Suprapubic skin (tissue), 4 donors: ENCODE results near the gene CIAO1. TPM values are rescaled to one million over a fixed set of nuclear protein-coding genes. Genes with fewer than 3 reads are reported as not detected.

Source experiments
- DNase-seq, 2 donors: peaks; one replicate each; pipeline ENCODE4 v3.0.0-alpha.2; 2019; ENCODE audit warnings: low spot score in 2 of 2
- H3K27ac ChIP-seq: fragments of 200-600 bp; sonication (generic); one replicate; pipeline ENCODE4 v1.5.1; 2019
- H3K27me3 ChIP-seq: fragments of 200-600 bp; sonication (generic); one replicate; pipeline ENCODE4 v1.5.1; 2019
- H3K36me3 ChIP-seq: fragments of 200-600 bp; sonication (generic); one replicate; pipeline ENCODE4 v1.5.1; 2019
- H3K4me1 ChIP-seq: fragments of 200-600 bp; sonication (generic); one replicate; pipeline ENCODE4 v1.5.1; 2019
- H3K4me3 ChIP-seq: fragments of 200-600 bp; sonication (generic); one replicate; pipeline ENCODE4 v1.5.1; 2019; ENCODE audit warnings: mild to moderate bottlenecking
- H3K9me3 ChIP-seq: fragments of 200-600 bp; sonication (generic); one replicate; pipeline ENCODE4 v1.5.1; 2019
- CTCF ChIP-seq, 2 donors: fragments of 200-600 bp in 1 of 2; fragments of 450-650 bp in 1 of 2; sonication (generic) in 1 of 2; IDR thresholded peaks; one replicate each; pipeline ENCODE4 v1.5.1; 2016 to 2019; ENCODE audit warnings: antibody characterized with exemption in 2 of 2, mild to moderate bottlenecking in 1 of 2, moderate library complexity in 1 of 2
- EP300 ChIP-seq: sonication (generic); formaldehyde crosslinking; IDR thresholded peaks from one replicate; pipeline ENCODE4 v1.6.1; 2017; ENCODE audit warnings: antibody characterized with exemption
- POLR2A ChIP-seq, 2 donors: fragments of 450-650 bp; IDR thresholded peaks; one replicate each; pipeline ENCODE4 v1.6.1; 2017; ENCODE audit warnings: antibody characterized with exemption in 2 of 2, mild to moderate bottlenecking in 2 of 2, moderate library complexity in 2 of 2
- POLR2AphosphoS5 ChIP-seq, 3 donors: sonication (generic); formaldehyde crosslinking; IDR thresholded peaks; one replicate each; pipeline ENCODE4 v1.6.1; 2017; ENCODE audit warnings: antibody characterized with exemption in 3 of 3
- WGBS: methylation state at CpG from one replicate; pipeline ENCODE4 v1.1.5; 2018; 5-methylcytosine and 5-hydroxymethylcytosine counted together
- total RNA-seq, 4 donors: library from RNA; depleted of rRNA; stranded (reverse); fragments of >200 nt; gene quantifications; one replicate each; pipeline ENCODE4 v1.1.0, GENCODE V29; 2016

CIAO1 gene
- total RNA-seq, 4 donors from 2014 or later = 107 to 143 (median 110) TPM

- Histone ChIP-seq H3K4me1 (peaks cover 30% of the 10 kb centered on the region), H3K27me3 (no peaks in the 10 kb centered on the region), H3K27ac (peak within 1 kb of the TSS; percentile 88), H3K9me3 (no peaks in the 10 kb centered on the region), H3K36me3 (peaks cover 35% of the 10 kb centered on the region), H3K4me3 (peak within 1 kb of the TSS; percentile 80)
- WGBS = under 1% methylated on average over 21 of the region's 61 CpGs
- DNase-seq = peak; percentile 93
- no peak for TF ChIP-seq CTCF (IDR thresholded peaks at IDR 0.05)
- TF ChIP-seq EP300 = no peak
- TF ChIP-seq POLR2A (IDR thresholded peaks at IDR 0.05) = peak in 1 of 2 donors; percentile 34
- TF ChIP-seq POLR2AphosphoS5 (IDR thresholded peaks at IDR 0.05) = peak; percentile 31 to 83 (median 73)
Observed at GRCh38 chr2:96305091-96305978, 39.3 kb downstream of the CIAO1 start, which contains the start of gene SNRNP200. SNRNP200 (minus strand) TSS chr2:96305546; CDS start chr2:96305437, 109 bp downstream.

GRCh38 chr2:96305979-96306308 lies 39.9 kb downstream of the CIAO1 start:
- TF ChIP-seq EP300 (no peak), POLR2AphosphoS5 (IDR thresholded peaks at IDR 0.05) (no peak), POLR2A (IDR thresholded peaks at IDR 0.05) (no peak), CTCF (IDR thresholded peaks at IDR 0.05) (no peak)
- H3K4me1 ChIP-seq = peaks cover 30% of the 10 kb centered on the region
- peak overlapping the region; percentile 88 for H3K27ac ChIP-seq
- DNase-seq = no peak
- H3K4me3 ChIP-seq = peak overlapping the region; percentile 80
- no peaks in the 10 kb centered on the region for H3K27me3 ChIP-seq
- no peaks in the 10 kb centered on the region for H3K9me3 ChIP-seq
- WGBS = 26% methylated on average over 9 of the region's 9 CpGs
- H3K36me3 ChIP-seq = peaks cover 29% of the 10 kb centered on the region

GRCh38 chr2:96306370-96306769 lies 40.3 kb downstream of the CIAO1 start:
- no peaks in the 10 kb centered on the region for H3K27me3 ChIP-seq
- peaks cover 30% of the 10 kb centered on the region for H3K4me1 ChIP-seq
- no peak for DNase-seq
- H3K9me3 ChIP-seq = no peaks in the 10 kb centered on the region
- TF ChIP-seq POLR2AphosphoS5 (IDR thresholded peaks at IDR 0.05) (no peak), POLR2A (IDR thresholded peaks at IDR 0.05) (no peak), EP300 (no peak), CTCF (IDR thresholded peaks at IDR 0.05) (no peak)
- peak overlapping the region; percentile 80 for H3K4me3 ChIP-seq
- H3K36me3 ChIP-seq = peaks cover 25% of the 10 kb centered on the region
- WGBS = 81% methylated on average over 3 of the region's 3 CpGs
- no peak overlapping the region for H3K27ac ChIP-seq

GRCh38 chr2:96308248-96308647 lies 42.2 kb downstream of the CIAO1 start:
- Histone ChIP-seq H3K27ac (no peak overlapping the region), H3K36me3 (peaks cover 6% of the 10 kb centered on the region), H3K9me3 (no peaks in the 10 kb centered on the region), H3K4me3 (no peak overlapping the region), H3K27me3 (no peaks in the 10 kb centered on the region), H3K4me1 (peaks cover 24% of the 10 kb centered on the region)
- 84% methylated on average over 5 of the region's 5 CpGs for WGBS
- no peak for DNase-seq
- TF ChIP-seq EP300 = no peak
- no peak for TF ChIP-seq CTCF (IDR thresholded peaks at IDR 0.05)
- TF ChIP-seq POLR2AphosphoS5 (IDR thresholded peaks at IDR 0.05) = no peak
- no peak for TF ChIP-seq POLR2A (IDR thresholded peaks at IDR 0.05)

GRCh38 chr2:96315005-96315399 lies 49.0 kb downstream of the CIAO1 start:
- Histone ChIP-seq H3K27ac (no peak overlapping the region), H3K27me3 (peaks cover 4% of the 10 kb centered on the region), H3K36me3 (no peaks in the 10 kb centered on the region), H3K4me3 (no peak overlapping the region), H3K9me3 (no peaks in the 10 kb centered on the region), H3K4me1 (no peaks in the 10 kb centered on the region)
- no peak for DNase-seq
- TF ChIP-seq EP300 (no peak), CTCF (IDR thresholded peaks at IDR 0.05) (no peak), POLR2AphosphoS5 (IDR thresholded peaks at IDR 0.05) (no peak), POLR2A (IDR thresholded peaks at IDR 0.05) (no peak)
- 73% methylated on average over 3 of the region's 3 CpGs for WGBS
